ENCODE measurements around the gene C17orf113.
"Not testable (repeated sequence)": the region's sequence is repeated elsewhere in the genome, so short reads cannot be mapped to it uniquely, and the experiment has no call there.

Gene C17orf113

DNA sequence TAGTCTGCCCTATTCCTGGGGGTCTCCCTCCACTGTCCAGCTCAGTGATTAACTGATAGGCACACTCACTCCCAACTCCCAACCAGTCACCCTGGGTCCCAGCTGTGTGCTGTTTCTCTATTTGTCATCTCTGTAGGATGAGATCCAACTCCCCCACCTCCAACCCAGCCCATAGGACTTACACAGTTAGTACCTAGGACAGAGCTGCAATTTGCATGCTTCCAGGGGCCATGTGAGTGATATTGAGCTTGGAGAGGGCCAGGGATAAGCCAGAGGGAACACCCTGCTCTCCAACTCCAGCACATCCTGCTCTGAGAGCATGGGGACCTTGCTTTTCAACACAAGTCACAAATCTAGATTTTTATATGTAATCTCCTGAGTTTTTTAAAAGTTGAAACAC lies 8.8 kb downstream of the C17orf113 start:
- DNase-seq, result no peak

DNA sequence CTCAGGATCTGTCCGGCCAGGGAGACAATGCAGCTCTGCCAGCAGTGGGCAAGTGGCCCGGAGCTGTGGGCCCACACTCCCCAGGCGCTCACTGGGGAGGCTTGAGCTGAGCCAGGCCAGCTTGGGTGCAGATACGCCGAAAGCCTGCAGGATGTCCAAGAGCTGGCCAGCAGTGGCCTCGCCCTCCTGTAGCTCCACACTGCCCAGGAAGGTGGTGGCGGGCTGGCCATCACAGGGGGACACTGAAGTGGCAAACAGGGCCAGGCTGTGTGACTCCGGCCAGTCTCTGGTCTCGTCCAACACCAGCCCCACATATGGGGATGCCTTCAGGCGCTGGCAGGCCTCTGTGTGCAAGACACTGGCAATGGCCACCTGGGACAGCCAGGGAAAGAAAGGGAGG lies 9.6 kb downstream of the C17orf113 start:
- no peak for DNase-seq

DNA sequence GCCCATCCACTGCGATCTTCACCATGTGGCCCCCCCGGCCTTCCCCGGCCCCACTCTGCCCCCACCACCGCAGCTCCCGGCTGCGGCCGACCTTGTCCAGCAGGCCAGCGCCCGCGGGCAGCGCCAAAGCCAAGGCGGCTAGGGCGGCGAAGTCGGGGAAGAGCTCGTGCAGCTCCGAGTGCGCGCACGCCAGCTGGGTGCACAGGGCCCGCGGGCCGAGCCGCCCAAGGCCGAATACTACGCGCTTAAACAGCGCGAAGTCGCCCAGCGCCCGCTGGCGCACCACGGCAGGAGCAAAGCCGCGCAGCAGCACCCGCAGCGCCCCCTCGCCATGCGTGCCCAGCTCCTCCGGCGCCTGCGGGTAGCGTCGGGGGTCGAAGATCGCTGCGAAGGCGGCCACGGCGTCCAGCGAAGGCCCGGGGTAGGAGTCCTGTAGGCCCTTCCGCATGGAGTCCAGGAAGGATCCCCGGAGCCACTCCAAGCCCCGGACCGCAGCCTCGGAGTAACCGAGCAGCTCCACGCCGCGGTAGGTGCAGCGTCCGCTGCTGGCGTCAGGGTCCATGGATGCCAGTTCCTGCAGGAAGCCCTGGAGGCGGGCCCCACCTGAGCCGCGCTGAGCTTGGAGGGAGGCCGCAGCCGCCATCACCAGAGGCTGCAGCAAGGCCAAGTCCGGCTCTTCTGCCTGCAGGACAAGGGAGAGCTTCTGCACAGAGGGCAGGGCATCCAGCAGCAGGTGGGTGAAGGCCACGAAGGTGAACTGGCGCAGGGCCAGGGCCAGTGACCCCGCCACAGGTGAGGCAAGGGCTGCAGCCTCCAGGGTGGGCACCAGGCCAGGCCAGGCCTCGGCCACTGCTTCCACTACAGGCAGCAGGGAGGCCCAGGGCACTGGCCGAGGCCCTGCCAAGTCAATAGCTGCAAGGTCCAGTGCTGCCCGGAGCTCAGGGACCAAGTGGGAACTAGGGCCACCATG lies 10.3 kb downstream of the C17orf113 start:
- no peak for DNase-seq

DNA sequence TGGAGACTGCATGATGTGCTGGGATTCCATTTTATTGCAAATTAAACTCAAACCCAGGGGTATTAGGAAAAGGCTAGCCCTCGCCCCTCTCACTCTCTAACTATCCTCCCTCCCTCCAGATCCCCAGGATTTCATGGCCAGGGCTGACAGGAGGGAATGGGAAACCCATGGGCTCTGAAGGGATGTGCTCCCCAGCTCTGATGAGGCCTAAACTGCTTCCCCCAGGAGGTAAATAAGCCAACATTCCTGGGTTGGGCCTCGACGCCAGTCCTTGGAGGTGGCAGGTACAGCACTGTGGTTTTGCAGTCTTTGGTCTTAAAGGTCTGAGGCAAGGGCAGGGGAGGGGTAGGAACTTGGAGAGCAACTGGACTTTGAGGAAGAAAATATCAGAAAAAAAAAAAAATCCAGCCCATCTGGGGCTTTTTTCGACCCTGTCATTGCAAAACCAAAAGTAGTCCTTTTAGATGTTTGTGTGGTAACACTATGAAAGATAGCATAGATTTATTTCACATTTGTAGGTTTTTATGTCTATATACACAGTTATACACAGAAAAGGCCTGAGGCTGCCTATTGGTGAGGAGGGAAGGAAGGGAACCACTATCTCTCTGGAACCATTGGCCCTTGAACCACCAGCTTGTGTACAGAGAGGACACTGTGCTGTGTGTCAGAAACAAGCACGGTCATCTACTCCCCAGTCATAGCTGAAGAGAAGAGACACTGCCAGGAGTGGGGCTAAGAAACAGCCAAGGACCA lies 12.0 kb downstream of the C17orf113 start:
- no peak for DNase-seq

DNA sequence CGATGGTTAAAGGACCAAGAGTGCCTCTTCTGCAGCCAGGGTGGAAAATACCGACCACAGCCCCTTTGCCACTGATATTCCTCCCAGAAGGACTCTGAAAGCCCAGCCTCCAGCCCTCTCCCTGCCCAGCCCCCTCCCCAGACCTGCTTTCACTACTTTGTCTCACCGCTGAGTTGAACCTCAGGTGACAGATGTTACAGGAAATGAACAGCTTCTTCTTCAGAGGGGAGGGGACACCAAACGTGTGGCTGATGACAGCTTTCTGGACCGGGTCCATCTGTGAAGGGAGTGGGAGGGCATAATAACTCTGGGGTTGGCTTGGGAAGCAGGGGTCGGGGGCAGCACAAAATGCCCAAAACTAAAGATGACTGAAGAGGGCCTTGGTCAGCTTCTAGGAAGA lies 16.3 kb downstream of the C17orf113 start:
- DNase-seq, result no peak

DNA sequence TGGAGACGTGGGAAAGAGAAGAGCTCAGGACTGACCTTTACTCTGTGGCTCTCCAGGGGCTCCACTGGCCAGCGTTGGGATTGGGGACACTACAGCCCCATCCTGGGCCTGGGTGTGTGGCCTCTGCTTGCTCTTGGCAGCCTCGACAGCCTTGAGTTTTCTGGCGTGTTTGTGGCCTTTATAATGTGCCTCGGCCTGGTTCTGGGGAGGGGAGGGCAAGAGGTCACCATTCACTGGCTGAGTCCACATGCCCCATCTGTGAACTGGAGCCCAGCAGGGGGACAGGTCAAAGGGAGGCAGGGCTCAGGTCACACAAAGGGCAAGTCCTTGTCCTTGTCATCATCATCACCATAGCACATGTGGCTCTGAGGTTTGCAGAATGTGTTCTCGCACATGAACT lies 18.8 kb downstream of the C17orf113 start:
- DNase-seq, result no peak

DNA sequence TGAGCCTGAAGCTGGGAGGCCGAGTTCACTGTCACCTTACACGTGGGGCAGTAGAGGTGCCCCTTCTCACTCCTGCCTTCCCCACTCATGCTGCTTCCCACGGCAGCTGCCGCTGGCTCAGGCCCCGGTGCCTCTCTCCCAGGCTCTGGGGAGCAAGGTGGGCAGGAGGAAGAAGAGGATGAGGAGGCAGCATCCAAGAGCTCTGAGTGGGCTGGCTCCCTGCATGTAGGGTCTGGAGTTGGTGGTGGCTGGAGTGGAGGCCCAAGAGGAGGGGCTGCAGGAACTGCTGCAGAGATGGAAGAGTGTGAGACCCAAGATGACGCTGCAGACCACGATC lies 21.6 kb downstream of the C17orf113 start:
- DNase-seq, result no peak

DNA sequence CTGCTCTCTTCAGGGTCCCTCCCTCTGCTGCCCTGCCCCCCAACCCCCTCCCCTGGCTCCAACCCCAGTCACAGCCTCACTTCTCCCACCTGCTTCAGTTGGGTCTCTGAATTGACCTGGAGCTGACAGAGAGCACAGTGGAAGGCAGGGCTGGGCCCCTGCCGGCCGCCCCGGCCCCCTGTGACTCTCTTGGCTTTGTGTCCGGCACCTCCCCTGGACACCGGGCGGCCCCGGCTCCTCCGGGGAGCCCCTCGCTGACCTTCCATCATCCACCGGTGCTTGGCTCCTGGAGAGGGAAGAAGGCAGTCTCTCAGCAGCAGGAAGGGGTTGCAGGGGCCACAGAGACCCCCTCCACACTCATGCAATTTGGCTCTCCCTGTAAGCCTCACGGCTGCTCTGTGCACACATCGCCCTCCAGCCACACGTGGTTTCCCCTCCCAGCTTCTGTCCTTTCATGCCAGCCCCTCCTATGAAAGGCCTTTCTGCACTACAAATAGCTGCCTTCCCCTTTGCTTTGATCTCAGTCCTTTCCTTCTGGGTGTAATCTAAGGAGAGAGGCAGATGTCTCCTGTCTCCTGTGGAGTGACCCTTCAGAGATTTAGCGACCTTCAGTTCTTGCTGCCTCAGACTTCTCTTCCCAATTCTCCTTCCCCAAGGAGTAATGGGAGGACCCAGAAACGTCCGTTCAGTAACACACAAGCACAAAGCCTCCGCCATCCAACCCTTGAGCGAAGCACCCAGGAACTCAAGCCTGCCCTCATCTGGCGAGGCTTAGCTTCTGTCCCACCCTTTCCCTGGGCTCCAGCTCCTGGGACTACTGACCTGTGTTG lies 22.2 kb downstream of the C17orf113 start:
- DNase-seq, result no peak

- DNase-seq, result no peak
These were observed 22.9 kb downstream of the C17orf113 start for GRCh38 chr17:42027590-42027889.

- DNase-seq, result no peak
These were observed 23.4 kb downstream of the C17orf113 start for GRCh38 chr17:42026857-42027589.

DNA sequence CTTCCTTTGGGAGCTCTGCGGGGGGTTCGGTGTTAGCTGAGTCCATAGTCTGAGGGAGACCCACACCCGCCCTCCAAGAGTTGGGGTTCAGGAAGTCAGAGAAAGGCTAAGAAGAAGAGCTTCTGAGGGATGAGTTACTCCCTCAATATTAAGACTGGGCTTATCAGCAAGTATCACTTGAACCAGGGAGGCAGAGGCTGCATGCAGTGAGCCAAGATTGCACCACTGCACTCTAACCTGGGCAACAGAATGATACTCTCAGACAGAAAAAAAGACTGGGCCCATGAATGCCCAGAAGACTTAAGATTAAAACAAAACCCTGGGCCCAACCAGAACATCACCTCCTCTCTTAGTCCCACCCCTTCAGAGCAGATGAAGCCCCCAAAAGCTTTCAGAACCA lies 24.5 kb downstream of the C17orf113 start:
- no peak for DNase-seq

DNA sequence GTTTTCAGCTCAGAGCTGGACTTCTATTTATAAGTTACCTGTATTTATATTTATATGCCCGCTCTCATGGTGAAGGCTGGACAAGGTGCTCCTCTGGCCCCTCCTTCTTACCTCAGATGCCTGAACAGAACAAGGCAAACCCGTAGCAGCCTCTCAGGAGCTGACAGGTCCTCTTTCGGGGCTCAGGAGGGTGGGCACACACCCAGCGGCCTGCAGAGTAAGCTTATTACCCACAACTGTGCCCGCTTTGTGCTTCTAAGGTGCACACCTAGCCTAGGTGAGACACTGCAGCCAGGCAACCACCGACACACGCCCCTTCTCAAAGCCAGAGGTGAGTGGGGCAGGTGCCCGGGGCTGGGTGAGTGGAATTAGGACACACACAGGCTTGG lies 25.2 kb downstream of the C17orf113 start:
- DNase-seq, result no peak

DNA sequence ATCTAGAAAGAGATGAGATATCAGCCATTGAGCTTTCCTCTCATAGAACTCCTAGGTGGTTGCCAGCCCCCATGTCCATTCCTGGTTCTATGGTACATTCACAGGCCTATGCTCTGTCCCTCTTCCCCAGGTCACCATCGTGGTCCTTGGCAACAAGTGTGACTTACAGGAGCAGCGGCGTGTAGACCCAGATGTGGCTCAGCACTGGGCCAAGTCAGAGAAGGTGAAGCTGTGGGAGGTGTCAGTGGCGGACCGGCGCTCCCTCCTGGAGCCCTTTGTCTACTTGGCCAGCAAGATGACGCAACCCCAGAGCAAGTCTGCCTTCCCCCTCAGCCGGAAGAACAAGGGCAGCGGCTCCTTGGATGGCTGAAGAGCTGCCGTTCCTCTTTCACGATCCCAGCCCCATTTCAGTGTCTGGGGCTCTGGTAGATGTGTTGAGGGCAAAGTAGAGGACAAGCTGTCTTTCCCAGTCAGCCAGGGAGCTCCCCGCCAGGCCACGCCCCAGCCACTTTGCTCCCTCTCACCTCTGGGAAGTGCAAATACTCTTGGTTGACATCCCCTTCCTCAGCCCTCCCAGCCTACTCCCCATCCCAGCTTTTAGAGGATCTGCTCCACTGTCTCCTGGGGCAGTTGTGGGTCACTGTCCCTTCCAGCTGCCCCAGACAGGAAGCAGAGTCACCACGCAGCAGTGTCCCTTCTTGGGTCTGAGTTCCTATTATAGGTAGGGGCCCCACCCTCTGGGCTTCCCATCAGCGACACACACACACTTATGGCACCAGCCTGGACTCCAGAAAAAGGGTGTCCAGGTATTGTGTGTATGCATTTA lies 26.7 kb downstream of the C17orf113 start:
- DNase-seq, result no peak

GRCh38 chr17:42020845-42021244 lies 29.6 kb downstream of the C17orf113 start:
- not testable (repeated sequence) for DNase-seq

DNA sequence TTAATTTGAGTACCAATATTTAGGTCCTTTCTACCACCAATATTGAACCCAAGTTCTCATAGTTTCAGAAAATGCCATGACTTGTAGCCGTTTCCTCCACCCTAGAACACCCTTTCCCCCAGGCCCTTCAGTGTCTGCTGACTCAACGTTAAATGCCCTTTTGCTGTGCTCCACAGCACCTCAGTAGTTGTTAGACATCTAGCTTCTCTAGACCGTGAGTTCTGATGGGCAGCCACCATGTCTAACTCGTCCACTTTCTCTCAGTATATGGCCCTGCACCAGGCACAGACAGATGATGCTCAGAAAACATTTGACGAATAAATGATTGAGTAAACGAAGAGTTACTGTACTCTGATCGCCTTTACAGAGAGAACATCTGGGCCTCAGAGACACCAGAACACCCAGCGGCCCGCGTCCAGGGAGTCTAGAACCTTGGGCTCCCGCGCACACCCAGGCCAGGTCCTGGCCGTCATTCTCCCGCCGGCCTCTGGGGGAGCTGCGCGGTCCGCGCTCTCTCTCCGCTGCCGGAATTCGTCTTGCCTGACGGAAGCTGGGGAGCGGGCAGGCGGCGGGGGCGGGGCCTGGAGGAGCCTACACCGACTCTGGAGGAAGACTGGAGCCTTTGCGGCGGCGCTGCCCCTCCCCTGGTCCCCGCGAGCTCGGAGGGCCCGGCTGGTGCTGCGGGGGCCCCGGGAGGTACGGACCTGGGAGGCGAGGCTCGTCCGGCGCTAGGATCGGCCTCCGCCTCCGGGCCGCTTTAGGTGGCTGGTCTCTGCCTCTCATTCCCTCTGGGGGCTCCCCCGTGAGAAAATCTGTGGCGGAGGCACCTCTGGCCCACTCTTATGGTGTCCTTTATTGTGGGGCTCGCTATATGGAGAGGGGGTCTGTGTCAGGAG lies 30.6 kb downstream of the C17orf113 start, which contains the start of gene NKIRAS2:
Gene NKIRAS2 (plus strand): TSS at position 582 of the 896 bp plus-strand sequence. CDS start 1,488 bp downstream, outside the sequence.
- peak; percentile 96 for DNase-seq

- DNase-seq, result no peak
These were observed 31.4 kb downstream of the C17orf113 start for GRCh38 chr17:42018988-42019387.

DNA sequence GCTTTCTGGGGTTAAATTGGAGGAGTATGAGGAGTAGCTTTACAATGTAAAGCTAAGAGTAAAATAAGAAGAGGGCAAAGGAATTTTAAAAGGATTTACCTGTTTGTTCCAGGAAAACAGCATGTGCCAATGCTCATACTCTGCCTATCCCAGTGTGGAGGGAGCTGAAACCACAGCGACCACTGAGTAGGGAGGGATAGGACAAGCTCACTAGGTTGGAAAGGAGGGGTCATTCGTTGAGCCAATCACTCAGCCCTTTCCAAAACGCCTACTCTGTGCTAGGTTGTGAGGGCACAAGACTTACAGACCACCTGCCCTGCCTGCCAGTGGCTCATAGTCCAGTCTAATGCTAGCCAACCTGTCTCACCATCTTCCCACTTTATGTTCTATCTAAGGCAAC lies 32.1 kb downstream of the C17orf113 start:
- DNase-seq, result no peak

DNA sequence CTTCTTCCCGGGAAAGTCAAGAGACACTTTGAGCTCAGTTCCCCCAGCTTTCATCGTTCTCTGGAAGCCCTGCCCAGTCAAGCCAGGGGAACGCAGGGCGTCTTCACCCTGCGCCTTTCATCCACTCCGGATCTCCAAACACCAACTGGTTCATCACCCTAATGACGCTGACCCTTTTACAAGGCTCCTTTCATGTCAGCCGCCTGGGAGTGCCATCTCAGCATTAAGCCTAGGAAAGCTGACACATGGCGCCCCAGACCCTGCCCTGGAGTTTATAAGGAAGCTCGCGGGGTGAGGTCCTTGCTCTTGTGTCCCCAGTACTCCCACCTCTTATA lies 32.6 kb downstream of the C17orf113 start:
- DNase-seq, result no peak

DNA sequence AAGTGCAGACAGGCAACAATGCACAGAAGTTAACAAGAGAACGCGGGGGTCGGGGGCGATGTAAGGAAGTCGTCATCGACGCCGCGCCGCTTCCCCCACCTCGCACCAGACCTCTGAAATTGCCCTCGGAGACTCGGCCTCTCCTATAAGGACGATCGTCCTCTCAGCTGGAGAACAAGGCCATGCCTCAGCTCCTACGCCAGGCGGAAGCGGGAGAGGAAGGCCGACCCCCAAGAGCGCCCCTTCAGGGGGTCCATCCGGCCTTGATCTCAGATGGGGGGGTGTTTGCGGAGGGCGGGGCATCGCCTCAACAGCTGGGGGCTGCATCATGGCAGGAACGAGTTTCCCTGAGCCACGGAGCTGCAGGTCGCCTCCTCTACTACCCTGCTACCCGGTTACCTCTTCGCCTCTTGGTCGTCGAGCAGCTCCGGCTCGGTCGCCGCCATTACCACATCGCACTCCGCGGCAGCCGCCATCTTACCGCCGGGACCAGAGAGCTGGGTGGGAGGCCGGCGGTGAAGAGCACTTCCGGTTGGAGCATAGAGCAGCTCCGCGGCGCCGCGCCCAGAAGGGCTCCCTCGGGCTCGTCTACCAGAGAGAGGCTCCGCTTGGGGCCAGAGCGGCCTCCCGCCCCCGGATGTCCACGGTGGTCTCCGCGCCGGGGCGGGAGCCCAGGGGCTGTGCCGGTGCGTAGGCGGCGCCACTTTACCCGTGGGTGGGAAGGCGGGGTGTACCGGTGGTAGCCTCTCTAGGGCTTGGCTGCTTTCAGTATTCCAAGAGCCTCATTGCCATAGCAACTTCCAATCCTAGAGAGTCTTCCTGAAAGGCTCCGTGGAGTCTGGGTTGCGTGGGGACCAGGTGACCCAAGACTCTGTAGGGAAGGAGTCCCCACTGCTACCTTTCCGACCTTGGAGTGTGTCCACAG lies 33.2 kb downstream of the C17orf113 start, which contains the start of gene DNAJC7:
Gene DNAJC7 (minus strand): TSS at position 499 of the 925 bp plus-strand sequence. CDS start 23 bp downstream, at position 476.
- peak; percentile 91 for DNase-seq

Data from activated naive CD4-positive, alpha-beta T cell treated with anti-CD3 and anti-CD28 coated beads, Interleukin-2, amount 50 U/mL, for 16 hours (primary cell).